GM18505 (cell line): ENCODE data around the gene PARD3B.

Experiments used
- ATAC-seq: cut with Tn5 transposase; IDR thresholded peaks from one replicate; pipeline ENCODE4 v1.9.1; 2021; ENCODE audit not compliant: unreplicated experiment
- POLR2A ChIP-seq: IDR thresholded peaks from 4 replicates; pipeline ENCODE4 v1.6.1; 2011; ENCODE audit warnings: borderline replicate concordance; ENCODE audit not compliant: insufficient read depth, insufficient read length; ENCODE audit errors: extremely low read depth

The PARD3B gene

DNA sequence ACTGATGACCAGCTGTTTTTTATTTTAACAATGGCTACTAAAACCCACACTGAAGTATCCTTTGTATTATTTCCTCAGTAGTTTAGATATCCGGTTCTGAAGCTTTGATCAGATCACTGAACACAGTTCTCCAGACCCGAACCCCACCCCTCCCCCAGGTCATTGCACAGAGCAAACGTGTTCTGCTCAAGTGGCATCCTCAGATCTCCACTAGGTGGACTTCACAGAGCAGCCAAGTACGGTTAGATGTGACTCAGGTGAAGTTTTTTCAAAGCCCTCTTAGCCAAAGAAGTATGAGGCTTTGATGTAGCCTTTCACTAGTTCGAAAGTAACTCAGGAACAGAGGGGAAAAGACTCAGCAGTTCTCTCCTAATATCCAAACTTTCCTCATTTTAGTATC, 994.3 kb downstream of the PARD3B start:
- no peak for ATAC-seq
- TF ChIP-seq POLR2A = no peak

DNA sequence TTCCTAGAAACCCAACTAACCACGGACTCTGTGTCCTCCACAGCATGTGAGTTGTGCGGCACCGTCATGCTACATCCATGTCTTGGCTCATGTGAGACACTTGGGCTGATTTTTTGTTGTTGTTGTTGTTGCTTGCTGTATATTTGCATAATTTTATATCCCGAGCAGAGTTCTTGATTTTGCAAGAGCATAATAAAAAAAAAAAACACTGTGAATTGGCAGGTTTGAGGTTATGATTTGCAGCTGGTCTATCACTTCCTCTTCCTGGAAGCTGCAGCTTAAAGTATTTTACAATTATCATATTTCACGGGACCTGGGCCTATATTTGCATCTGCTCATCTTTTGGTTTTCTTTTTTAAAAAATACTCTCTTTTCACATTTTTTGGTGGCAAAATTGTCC, 994.8 kb downstream of the PARD3B start:
- TF ChIP-seq POLR2A = no peak

GRCh38 chr2:205543262-205543843, 998.1 kb downstream of the PARD3B start:
- TF ChIP-seq POLR2A = no peak
- no peak for ATAC-seq

More for the DNA sequence above, 994.8 kb downstream of the PARD3B start:
- ATAC-seq = no peak

- no peak for TF ChIP-seq POLR2A
- ATAC-seq = no peak
Observed at GRCh38 chr2:205543937-205544702, 998.8 kb downstream of the PARD3B start.

DNA sequence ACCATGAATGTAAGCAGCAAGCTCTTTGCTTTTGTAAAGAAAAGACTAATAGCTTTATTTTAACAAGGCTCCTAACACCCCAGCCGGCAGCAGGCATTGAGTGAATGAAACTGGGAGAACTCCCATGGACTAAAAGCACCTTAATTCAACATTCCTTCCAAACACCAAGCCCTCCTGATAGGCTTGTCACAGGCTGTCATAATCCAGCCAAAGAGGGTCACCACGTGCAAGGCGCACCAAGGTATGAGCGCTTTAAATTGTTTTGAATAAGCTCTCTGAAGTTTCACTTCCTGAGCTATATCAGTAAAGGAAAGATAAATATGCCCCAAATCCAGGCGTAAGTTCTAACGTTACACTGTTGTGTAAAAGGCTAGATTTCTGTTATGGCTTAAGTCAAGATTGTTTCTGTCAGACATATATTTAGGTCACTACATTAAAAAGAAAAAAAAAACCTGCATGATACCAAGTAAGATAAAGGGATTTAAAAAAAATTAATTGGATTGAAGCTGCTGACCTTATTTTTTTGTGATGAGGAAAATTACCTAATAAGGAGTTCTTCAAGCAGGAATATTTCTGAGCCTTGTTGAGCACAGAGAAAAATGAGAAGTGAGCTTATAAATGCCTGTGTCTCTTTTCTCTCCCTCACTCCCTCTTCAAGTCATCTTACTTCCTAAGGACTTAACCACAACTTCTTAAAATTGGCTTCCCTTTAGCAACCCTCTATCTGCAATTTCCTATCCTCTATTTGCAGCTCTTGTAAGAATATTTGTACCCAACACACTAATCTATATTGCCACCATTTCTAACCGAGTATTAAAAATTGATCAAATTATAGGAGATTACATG, 1000.9 kb downstream of the PARD3B start:
- no peak for ATAC-seq
- no peak for TF ChIP-seq POLR2A

- no peak for TF ChIP-seq POLR2A
- no peak for ATAC-seq
Observed at GRCh38 chr2:205555566-205556230, 1010.4 kb downstream of the PARD3B start.

- no peak for ATAC-seq
- no peak for TF ChIP-seq POLR2A
Observed at GRCh38 chr2:205556357-205556756, 1011.1 kb downstream of the PARD3B start.

- no peak for TF ChIP-seq POLR2A
- no peak for ATAC-seq
Observed at GRCh38 chr2:205556841-205557539, 1011.7 kb downstream of the PARD3B start.

- no peak for ATAC-seq
- no peak for TF ChIP-seq POLR2A
Observed at GRCh38 chr2:205557873-205558272, 1012.6 kb downstream of the PARD3B start.

GRCh38 chr2:205561441-205561840, 1016.2 kb downstream of the PARD3B start:
- no peak for TF ChIP-seq POLR2A
- ATAC-seq = no peak

GRCh38 chr2:205563646-205564045, 1018.4 kb downstream of the PARD3B start:
- TF ChIP-seq POLR2A = no peak
- ATAC-seq = no peak

DNA sequence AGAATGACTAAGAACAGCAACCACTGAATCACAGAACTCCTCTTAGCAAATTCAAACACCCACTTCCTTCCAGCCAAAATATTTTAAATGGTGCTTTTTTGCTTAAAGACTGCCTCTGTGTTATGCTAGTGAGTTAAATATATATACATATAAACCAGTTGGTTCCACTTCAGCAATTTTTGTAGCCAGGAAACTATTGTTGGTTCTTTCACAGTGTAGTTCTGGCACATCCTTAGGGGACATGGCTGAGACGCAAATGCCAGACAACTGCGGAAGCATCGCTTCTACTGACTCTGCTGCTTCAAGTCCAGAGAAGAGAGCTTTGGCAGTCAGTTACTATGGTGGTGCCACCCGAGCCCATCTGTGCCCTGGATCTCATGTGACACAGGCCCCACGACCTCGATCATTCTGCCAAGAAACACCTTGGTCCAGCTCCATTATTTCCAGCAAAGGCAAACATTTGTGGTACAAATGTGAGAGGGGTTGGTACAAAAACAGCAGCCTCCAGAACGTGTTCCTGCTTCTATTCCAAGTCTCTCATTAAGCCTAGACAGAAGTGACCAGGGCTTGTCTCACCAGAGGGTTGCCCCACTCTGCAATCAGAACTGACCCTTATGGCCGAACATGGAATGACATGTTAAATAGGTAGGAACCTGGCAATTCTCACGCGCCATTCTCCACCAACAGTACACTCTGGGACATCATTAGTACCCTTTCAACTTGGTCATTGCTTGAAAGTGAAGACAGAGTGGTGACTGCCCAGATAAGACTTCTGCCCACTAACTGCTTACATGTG, 1019.3 kb downstream of the PARD3B start:
- no peak for ATAC-seq
- no peak for TF ChIP-seq POLR2A
